ENCODE data around the gene CCDC6. TPM values are rescaled to one million over a fixed set of nuclear protein-coding genes. Genes with fewer than 3 reads are reported as not detected.
"Not testable (repeated sequence)": the region's sequence is repeated elsewhere in the genome, so short reads cannot be mapped to it uniquely, and the experiment has no call there.

The CCDC6 gene
- total RNA-seq, 1 experiment from 2014 or later = 22.0 TPM

GRCh38 chr10:59898125-59898835 is 8.1 kb downstream of the CCDC6 start:
- no peak for DNase-seq
- H3K4me3 ChIP-seq (ENCODE audit: insufficient read depth, low read depth, low read length) = no peak overlapping the region
- no peaks in the 10 kb centered on the region for H3K27me3 ChIP-seq (ENCODE audit: control insufficient read depth, insufficient read depth, low read length)
- H3K36me3 ChIP-seq (replicated peaks; ENCODE audit: control insufficient read depth, insufficient read depth, low read length) = no peaks in the 10 kb centered on the region

GRCh38 chr10:59896191-59896590 is 10.2 kb downstream of the CCDC6 start:
- Histone ChIP-seq H3K4me3 (ENCODE audit: insufficient read depth, low read depth, low read length) (no peak overlapping the region), H3K27me3 (ENCODE audit: control insufficient read depth, insufficient read depth, low read length) (no peaks in the 10 kb centered on the region), H3K36me3 (replicated peaks; ENCODE audit: control insufficient read depth, insufficient read depth, low read length) (no peaks in the 10 kb centered on the region)
- DNase-seq = no peak

- Histone ChIP-seq H3K36me3 (replicated peaks; ENCODE audit: control insufficient read depth, insufficient read depth, low read length) (no peaks in the 10 kb centered on the region), H3K4me3 (ENCODE audit: insufficient read depth, low read depth, low read length) (no peak overlapping the region), H3K27me3 (ENCODE audit: control insufficient read depth, insufficient read depth, low read length) (no peaks in the 10 kb centered on the region)
- no peak for DNase-seq
Measured at GRCh38 chr10:59895629-59896116, 10.7 kb downstream of the CCDC6 start.

- DNase-seq = no peak
- Histone ChIP-seq H3K4me3 (ENCODE audit: insufficient read depth, low read depth, low read length) (no peak overlapping the region), H3K27me3 (ENCODE audit: control insufficient read depth, insufficient read depth, low read length) (no peaks in the 10 kb centered on the region), H3K36me3 (replicated peaks; ENCODE audit: control insufficient read depth, insufficient read depth, low read length) (peaks cover 1% of the 10 kb centered on the region; the same call in 1 of the 2 replicates)
Measured at GRCh38 chr10:59894114-59894513, 12.2 kb downstream of the CCDC6 start.

GRCh38 chr10:59892697-59893096 is 13.7 kb downstream of the CCDC6 start:
- Histone ChIP-seq H3K27me3 (ENCODE audit: control insufficient read depth, insufficient read depth, low read length) (no peaks in the 10 kb centered on the region), H3K36me3 (replicated peaks; ENCODE audit: control insufficient read depth, insufficient read depth, low read length) (peaks cover 2% of the 10 kb centered on the region; the same call in 1 of the 2 replicates), H3K4me3 (ENCODE audit: insufficient read depth, low read depth, low read length) (no peak overlapping the region)
- no peak for DNase-seq

GRCh38 chr10:59891936-59892335 is 14.4 kb downstream of the CCDC6 start:
- Histone ChIP-seq H3K27me3 (ENCODE audit: control insufficient read depth, insufficient read depth, low read length) (no peaks in the 10 kb centered on the region), H3K4me3 (ENCODE audit: insufficient read depth, low read depth, low read length) (no peak overlapping the region), H3K36me3 (replicated peaks; ENCODE audit: control insufficient read depth, insufficient read depth, low read length) (peaks cover 2% of the 10 kb centered on the region; the same call in 1 of the 2 replicates)
- no peak for DNase-seq

GRCh38 chr10:59891349-59891748 is 15.0 kb downstream of the CCDC6 start:
- Histone ChIP-seq H3K4me3 (ENCODE audit: insufficient read depth, low read depth, low read length) (no peak overlapping the region), H3K27me3 (ENCODE audit: control insufficient read depth, insufficient read depth, low read length) (no peaks in the 10 kb centered on the region), H3K36me3 (replicated peaks; ENCODE audit: control insufficient read depth, insufficient read depth, low read length) (peaks cover 2% of the 10 kb centered on the region; the same call in 1 of the 2 replicates)
- DNase-seq = no peak

GRCh38 chr10:59888781-59889435 is 17.4 kb downstream of the CCDC6 start:
- Histone ChIP-seq H3K36me3 (replicated peaks; ENCODE audit: control insufficient read depth, insufficient read depth, low read length) (peaks cover 2% of the 10 kb centered on the region; the same call in 1 of the 2 replicates), H3K4me3 (ENCODE audit: insufficient read depth, low read depth, low read length) (no peak overlapping the region), H3K27me3 (ENCODE audit: control insufficient read depth, insufficient read depth, low read length) (no peaks in the 10 kb centered on the region)
- no peak for DNase-seq

GRCh38 chr10:59887972-59888640 is 18.2 kb downstream of the CCDC6 start:
- Histone ChIP-seq H3K36me3 (replicated peaks; ENCODE audit: control insufficient read depth, insufficient read depth, low read length) (peaks cover 2% of the 10 kb centered on the region; the same call in 1 of the 2 replicates), H3K4me3 (ENCODE audit: insufficient read depth, low read depth, low read length) (no peak overlapping the region), H3K27me3 (ENCODE audit: control insufficient read depth, insufficient read depth, low read length) (no peaks in the 10 kb centered on the region)
- no peak for DNase-seq

- no peak for DNase-seq
- Histone ChIP-seq H3K36me3 (replicated peaks; ENCODE audit: control insufficient read depth, insufficient read depth, low read length) (peaks cover 2% of the 10 kb centered on the region; the same call in 1 of the 2 replicates), H3K27me3 (ENCODE audit: control insufficient read depth, insufficient read depth, low read length) (no peaks in the 10 kb centered on the region), H3K4me3 (ENCODE audit: insufficient read depth, low read depth, low read length) (no peak overlapping the region)
Measured at GRCh38 chr10:59887006-59887405, 19.4 kb downstream of the CCDC6 start.

- H3K4me3 ChIP-seq (ENCODE audit: insufficient read depth, low read depth, low read length) = no peak overlapping the region
- peak; percentile 33 for DNase-seq
- no peaks in the 10 kb centered on the region for H3K27me3 ChIP-seq (ENCODE audit: control insufficient read depth, insufficient read depth, low read length)
- H3K36me3 ChIP-seq (replicated peaks; ENCODE audit: control insufficient read depth, insufficient read depth, low read length) = peaks cover 2% of the 10 kb centered on the region; the same call in 1 of the 2 replicates
Measured at GRCh38 chr10:59885430-59886134, 20.8 kb downstream of the CCDC6 start.

GRCh38 chr10:59884893-59885292 is 21.5 kb downstream of the CCDC6 start:
- H3K27me3 ChIP-seq (ENCODE audit: control insufficient read depth, insufficient read depth, low read length); DNase-seq; H3K36me3 ChIP-seq (replicated peaks; ENCODE audit: control insufficient read depth, insufficient read depth, low read length); H3K4me3 ChIP-seq (ENCODE audit: insufficient read depth, low read depth, low read length): not testable (repeated sequence)

- Histone ChIP-seq H3K36me3 (replicated peaks; ENCODE audit: control insufficient read depth, insufficient read depth, low read length) (no peaks in the 10 kb centered on the region), H3K27me3 (ENCODE audit: control insufficient read depth, insufficient read depth, low read length) (no peaks in the 10 kb centered on the region), H3K4me3 (ENCODE audit: insufficient read depth, low read depth, low read length) (no peak overlapping the region)
- no peak for DNase-seq
Measured at GRCh38 chr10:59881640-59882039, 24.7 kb downstream of the CCDC6 start.

- DNase-seq = no peak
- H3K36me3 ChIP-seq (replicated peaks; ENCODE audit: control insufficient read depth, insufficient read depth, low read length) = no peaks in the 10 kb centered on the region
- no peaks in the 10 kb centered on the region for H3K27me3 ChIP-seq (ENCODE audit: control insufficient read depth, insufficient read depth, low read length)
- H3K4me3 ChIP-seq (ENCODE audit: insufficient read depth, low read depth, low read length) = no peak overlapping the region
Measured at GRCh38 chr10:59880971-59881510, 25.3 kb downstream of the CCDC6 start.

Measured in H7 (cell line).